ENCODE results near the gene HLA-DOB. TPM values are rescaled to one million over a fixed set of nuclear protein-coding genes. Genes with fewer than 3 reads are reported as not detected.
A peak's percentile ranks its signal among the peaks of the same experiment; 100 is the strongest.

Gene HLA-DOB
- total and polyA plus RNA-seq, 2 of the 13 experiments (the other 11 are each of a cell fraction or from before 2014, with no cell fraction given) = not detected

DNA sequence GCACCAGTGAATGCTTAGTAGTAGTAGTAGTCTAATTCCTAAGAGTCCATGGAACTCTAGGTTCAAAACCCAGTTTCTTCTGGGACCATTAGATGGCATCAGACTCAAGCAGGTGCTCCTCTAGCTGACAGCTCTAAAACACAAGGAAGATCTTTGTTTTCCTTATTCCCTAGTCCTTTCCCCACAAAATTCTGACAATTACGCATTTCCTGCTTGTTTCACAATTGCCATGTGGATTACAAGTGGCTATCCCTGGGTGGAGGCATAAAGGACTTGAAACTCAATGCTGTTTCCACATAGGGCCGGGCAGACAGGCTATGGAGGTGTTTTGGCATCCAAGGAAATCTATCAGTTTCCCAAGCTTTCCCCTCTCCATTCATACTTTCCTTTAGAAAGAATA is 9.2 kb upstream of the HLA-DOB start (continued):
- TF ChIP-seq, protein P1, sequence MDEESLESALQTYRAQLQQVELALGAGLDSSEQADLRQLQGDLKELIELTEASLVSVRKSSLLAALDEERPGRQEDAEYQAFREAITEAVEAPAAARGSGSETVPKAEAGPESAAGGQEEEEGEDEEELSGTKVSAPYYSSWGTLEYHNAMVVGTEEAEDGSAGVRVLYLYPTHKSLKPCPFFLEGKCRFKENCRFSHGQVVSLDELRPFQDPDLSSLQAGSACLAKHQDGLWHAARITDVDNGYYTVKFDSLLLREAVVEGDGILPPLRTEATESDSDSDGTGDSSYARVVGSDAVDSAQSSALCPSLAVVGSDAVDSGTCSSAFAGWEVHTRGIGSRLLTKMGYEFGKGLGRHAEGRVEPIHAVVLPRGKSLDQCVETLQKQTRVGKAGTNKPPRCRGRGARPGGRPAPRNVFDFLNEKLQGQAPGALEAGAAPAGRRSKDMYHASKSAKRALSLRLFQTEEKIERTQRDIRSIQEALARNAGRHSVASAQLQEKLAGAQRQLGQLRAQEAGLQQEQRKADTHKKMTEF (CRISPR knock-in tag; IDR thresholded peaks at IDR 0.05) = no peak
- TF ChIP-seq IRF2 (CRISPR knock-in tag; IDR thresholded peaks at IDR 0.05) (peak; percentile 51; the same call in 1 of the 2 replicates), KDM1A (CRISPR knock-in tag; IDR thresholded peaks at IDR 0.05) (no peak), NFKBIZ (CRISPR knock-in tag; IDR thresholded peaks at IDR 0.05) (no peak), SAP130 (CRISPR knock-in tag; IDR thresholded peaks at IDR 0.05; ENCODE audit: low read depth) (peak; percentile 49), NR2F1 (CRISPR knock-in tag; IDR thresholded peaks at IDR 0.05) (no peak), ZSCAN20 (CRISPR knock-in tag; IDR thresholded peaks at IDR 0.05; ENCODE audit: borderline replicate concordance) (0 out of 2 replicates have a peak, but pooled peaks have one; percentile 42), HOXA7 (CRISPR knock-in tag; IDR thresholded peaks at IDR 0.05) (no peak)
- TF ChIP-seq, protein P2, sequence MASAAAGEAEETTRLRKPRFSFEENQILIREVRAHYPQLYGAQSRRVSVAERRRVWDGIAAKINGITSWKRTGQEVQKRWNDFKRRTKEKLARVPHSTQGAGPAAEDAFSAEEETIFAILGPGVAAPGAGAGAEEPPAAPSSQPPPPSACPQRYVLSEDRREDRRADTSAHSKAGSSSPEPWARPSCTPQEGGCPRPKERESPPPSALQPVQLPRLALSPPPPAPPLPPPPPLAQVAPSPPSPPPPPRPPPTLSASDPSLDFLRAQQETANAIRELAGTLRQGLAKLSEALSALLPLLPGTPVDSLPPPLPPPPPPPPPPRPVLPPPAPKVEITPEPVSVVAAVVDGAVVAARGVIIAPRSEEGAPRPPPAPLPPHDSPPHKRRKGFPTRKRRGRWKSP (CRISPR knock-in tag; IDR thresholded peaks at IDR 0.05) = peak; percentile 62; the same call in 1 of the 2 replicates

DNA sequence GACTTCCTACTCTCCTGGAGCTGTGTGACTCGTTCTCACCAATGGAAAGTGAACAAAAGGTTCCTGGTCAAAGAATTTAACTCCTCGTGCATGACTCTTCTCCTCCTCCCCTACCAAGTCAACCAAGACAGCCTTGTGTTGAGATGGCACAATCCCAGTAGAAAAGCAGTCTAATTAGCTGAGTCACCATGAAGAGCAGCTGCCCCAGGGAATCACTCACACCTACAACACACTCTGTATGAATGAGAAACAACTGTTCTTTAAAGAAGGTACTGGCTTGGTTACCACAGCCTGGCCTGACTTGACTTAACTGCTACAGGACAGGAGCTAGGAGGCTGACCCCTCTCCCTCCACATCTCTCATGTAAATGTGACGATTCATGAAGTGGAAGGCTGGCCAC is 2.9 kb upstream of the HLA-DOB start:
- Histone ChIP-seq H3K4me2 (ENCODE audit: low read depth, low read length) (no peak overlapping the region), H3K4me1 (ENCODE audit: insufficient read depth, low read length) (no peaks in the 10 kb centered on the region), H3K27ac (ENCODE audit: extremely low read length, insufficient read depth, low read length) (no peak overlapping the region), H3K27me3 (ENCODE audit: control insufficient read depth in 1 of 2, insufficient read depth in 2 of 2, low read length in 2 of 2) (peaks cover 0 to 13% of the 10 kb centered on the region in 2 experiments; a peak in 2 of 5 replicates), H3K79me2 (ENCODE audit: insufficient read depth, low read length) (no peaks in the 10 kb centered on the region), H2AFZ (ENCODE audit: low read length) (no peak overlapping the region), H3K4me3 (replicated peaks in 1 of 3; ENCODE audit: insufficient read depth in 1 of 3, low read depth in 2 of 3, low read length in 3 of 3) (no peak overlapping the region), H4K20me1 (ENCODE audit: insufficient read depth, low read length) (no peaks in the 10 kb centered on the region), H3K36me3 (replicated peaks in 1 of 2; ENCODE audit: control insufficient read depth in 1 of 2, insufficient read depth in 2 of 2, low read length in 2 of 2) (no peaks in the 10 kb centered on the region), H3K9me3 (ENCODE audit: low read length) (no peaks in the 10 kb centered on the region), H3K9ac (ENCODE audit: insufficient read depth, low read depth, low read length) (no peak overlapping the region)
- no peak for DNase-seq (ENCODE audit: low spot score)
- ATAC-seq = peak; percentile 38; the same call in 1 of the 3 replicates
- in situ Hi-C loops (cut with HindIII; ENCODE audit: extremely low pct_ligation_motif_present, low pct_unique_long_range_greater_than_20kb) (no loop called here), intact Hi-C loops (cut with micrococcal nuclease; ENCODE audit: unreplicated experiment) (no loop called here)
- FAIRE-seq = no peak
- CTCF ChIA-PET (ENCODE audit: low intra/inter-chr PET ratio, low total read pairs) = no interaction called here
- TF ChIP-seq MTF2 (CRISPR knock-in tag; IDR thresholded peaks at IDR 0.05; ENCODE audit: borderline replicate concordance) = no peak
- no peak for TF ChIP-seq ZNF143 (CRISPR knock-in tag; IDR thresholded peaks at IDR 0.05)
- no peak for TF ChIP-seq ZSCAN20 (CRISPR knock-in tag; IDR thresholded peaks at IDR 0.05; ENCODE audit: borderline replicate concordance)
- TF ChIP-seq KLF11 (CRISPR knock-in tag; IDR thresholded peaks at IDR 0.05) = no peak
- no peak for TF ChIP-seq THYN1 (CRISPR knock-in tag; IDR thresholded peaks at IDR 0.05; ENCODE audit: borderline replicate concordance, low read depth)
- TF ChIP-seq XRCC5 (optimal IDR thresholded peaks at IDR 0.05; ENCODE audit: low read length) = no peak
- TF ChIP-seq, protein P3, sequence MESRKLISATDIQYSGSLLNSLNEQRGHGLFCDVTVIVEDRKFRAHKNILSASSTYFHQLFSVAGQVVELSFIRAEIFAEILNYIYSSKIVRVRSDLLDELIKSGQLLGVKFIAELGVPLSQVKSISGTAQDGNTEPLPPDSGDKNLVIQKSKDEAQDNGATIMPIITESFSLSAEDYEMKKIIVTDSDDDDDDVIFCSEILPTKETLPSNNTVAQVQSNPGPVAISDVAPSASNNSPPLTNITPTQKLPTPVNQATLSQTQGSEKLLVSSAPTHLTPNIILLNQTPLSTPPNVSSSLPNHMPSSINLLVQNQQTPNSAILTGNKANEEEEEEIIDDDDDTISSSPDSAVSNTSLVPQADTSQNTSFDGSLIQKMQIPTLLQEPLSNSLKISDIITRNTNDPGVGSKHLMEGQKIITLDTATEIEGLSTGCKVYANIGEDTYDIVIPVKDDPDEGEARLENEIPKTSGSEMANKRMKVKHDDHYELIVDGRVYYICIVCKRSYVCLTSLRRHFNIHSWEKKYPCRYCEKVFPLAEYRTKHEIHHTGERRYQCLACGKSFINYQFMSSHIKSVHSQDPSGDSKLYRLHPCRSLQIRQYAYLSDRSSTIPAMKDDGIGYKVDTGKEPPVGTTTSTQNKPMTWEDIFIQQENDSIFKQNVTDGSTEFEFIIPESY (CRISPR knock-in tag; IDR thresholded peaks at IDR 0.05) = no peak
- no peak for TF ChIP-seq NR3C1 (CRISPR knock-in tag; IDR thresholded peaks at IDR 0.05)
- TF ChIP-seq MAFK (conservative IDR thresholded peaks at IDR 0.05 in 1 of 2, IDR thresholded peaks at IDR 0.05 in 1 of 2; ENCODE audit: low read length in 2 of 2) = peak; percentile 30 to 33; a peak in 1 of 4 replicates
- TF ChIP-seq NFE2L2 (IDR thresholded peaks at IDR 0.05; ENCODE audit: low read length) = peak; percentile 73
- TF ChIP-seq NFE2 (CRISPR knock-in tag; IDR thresholded peaks at IDR 0.05) = no peak
- TF ChIP-seq POLR2AphosphoS2 (IDR thresholded peaks at IDR 0.05; ENCODE audit: low read depth, low read length) = no peak
- TF ChIP-seq NCOA1 (CRISPR knock-in tag; IDR thresholded peaks at IDR 0.05) = no peak
- POLR2A ChIA-PET = no interaction called here
- BruUV-seq (replicated peaks) = no TSS peak
- 17% methylated on average over 3 of the region's 3 CpGs for WGBS (ENCODE audit: low lambda C conversion rate)

All from HepG2 (cell line).